Fibroblast of lung (primary cell): ENCODE results near the gene RSL24D1.

Experiments
- CTCF ChIP-seq, 2 donors: IDR thresholded peaks in 1 of 2; conservative IDR thresholded peaks in 1 of 2; 1 replicate in 1 of 2; 2 replicates in 1 of 2; pipeline ENCODE4 v1.5.1; 2011 to 2012; ENCODE audit warnings: low read length in 2 of 2, control low read depth in 1 of 2, inconsistent platforms in 1 of 2, low read depth in 1 of 2, mild to moderate bottlenecking in 1 of 2
- EZH2 ChIP-seq: IDR thresholded peaks from 2 replicates; pipeline ENCODE4 v1.5.1; 2012; ENCODE audit warnings: low read length, control low read depth, mild to moderate bottlenecking; ENCODE audit errors: missing control alignments

- no peak for TF ChIP-seq CTCF (conservative IDR thresholded peaks at IDR 0.05 in 1 of 2, IDR thresholded peaks at IDR 0.05 in 1 of 2; ENCODE audit: low read depth in 1 of 2, low read length in 2 of 2)
- no peak for TF ChIP-seq EZH2
Observed at GRCh38 chr15:55240125-55240760, 43.5 kb upstream of the RSL24D1 start.
